HuH-7 (cell line): ENCODE measurements around the gene PATE4.

Experiments used
- DNase-seq: peaks from one replicate; pipeline ENCODE4 v3.0.0; 2011; ENCODE audit warnings: low spot score

PATE4 gene

GRCh38 chr11:125887373-125888324 lies 54.5 kb downstream of the PATE4 start, which contains the start of gene HYLS1:
Gene HYLS1 (plus strand): TSS chr11:125887668. CDS start chr11:125899369, 11,701 bp downstream.
- DNase-seq: peak; percentile 81
